K562 (cell line): ENCODE data around the gene SPDEF. TPM values are rescaled to one million over a fixed set of nuclear protein-coding genes. Genes with fewer than 3 reads are reported as not detected.
A peak's percentile ranks its signal among the peaks of the same experiment; 100 is the strongest.

Experiments
- CREB3 ChIP-seq: fragments of 450-650 bp; conservative IDR thresholded peaks from 2 replicates; pipeline ENCODE4 v1.6.1; 2016; ENCODE audit warnings: missing genetic modification characterization, low read depth, mild to moderate bottlenecking, missing compliant biosample characterization, moderate library complexity
- DEAF1 ChIP-seq: fragments of 450-650 bp; formaldehyde crosslinking; IDR thresholded peaks from 2 replicates; pipeline ENCODE4 v1.4.0; 2020; ENCODE audit warnings: mild to moderate bottlenecking, moderate library complexity
- POLR2A ChIP-seq: fragments of 450-650 bp; conservative IDR thresholded peaks from 2 replicates; pipeline ENCODE4 v1.6.1; 2016
- POLR2G ChIP-seq: fragments of 200-400 bp; formaldehyde crosslinking; IDR thresholded peaks from 2 replicates; pipeline ENCODE4 v1.6.1; 2017; ENCODE audit warnings: low read depth, mild to moderate bottlenecking, antibody characterized with exemption, low read length, moderate library complexity
- SMAD3 ChIP-seq: fragments of 450-650 bp; formaldehyde crosslinking; conservative IDR thresholded peaks from 2 replicates; pipeline ENCODE4 v1.4.0; 2020; ENCODE audit warnings: mild to moderate bottlenecking
- polyA plus RNA-seq, 8 experiments: library from polyadenylated mRNA; depleted of rRNA in 4 of 8; stranded (reverse) in 5 of 8; unstranded in 3 of 8; fragments of >200 nt; fragmentation: Nextera tagmentation in 2 of 8; fragmentation: Illumina TruSeq in 1 of 8; extraction: Ambion mirVana in 2 of 8; extraction: Trizol in 1 of 8; gene quantifications; 2 replicates each; pipeline versions ENCODE4 v1.2.1 to v1.2.3, GENCODE V29; 2011 to 2014; ENCODE audit warnings: inconsistent platforms in 1 of 8, missing spikeins in 1 of 8
- total RNA-seq, 7 experiments: library from RNA; depleted of rRNA in 6 of 7; stranded (reverse); fragments of >200 nt in 6 of 7; fragmentation: Illumina TruSeq in 2 of 7; extraction: Trizol in 2 of 7; gene quantifications; 2 replicates each; pipeline versions ENCODE4 v1.2.1 to v1.2.3, GENCODE V29; 2011 to 2021; ENCODE audit warnings: low replicate concordance in 1 of 7
- TF ChIP-seq, protein P1 (sequence below): fragments of 450-650 bp; IDR thresholded peaks from 2 replicates; pipeline ENCODE4 v1.6.1; 2016; ENCODE audit warnings: low read depth

The SPDEF gene
- total and polyA plus RNA-seq, 9 of the 15 experiments (the other 6 are each of a cell fraction or from before 2014, with no cell fraction given): 0.04 to 0.12 (median 0.11) TPM; not detected in 5

- TF ChIP-seq, protein P1, sequence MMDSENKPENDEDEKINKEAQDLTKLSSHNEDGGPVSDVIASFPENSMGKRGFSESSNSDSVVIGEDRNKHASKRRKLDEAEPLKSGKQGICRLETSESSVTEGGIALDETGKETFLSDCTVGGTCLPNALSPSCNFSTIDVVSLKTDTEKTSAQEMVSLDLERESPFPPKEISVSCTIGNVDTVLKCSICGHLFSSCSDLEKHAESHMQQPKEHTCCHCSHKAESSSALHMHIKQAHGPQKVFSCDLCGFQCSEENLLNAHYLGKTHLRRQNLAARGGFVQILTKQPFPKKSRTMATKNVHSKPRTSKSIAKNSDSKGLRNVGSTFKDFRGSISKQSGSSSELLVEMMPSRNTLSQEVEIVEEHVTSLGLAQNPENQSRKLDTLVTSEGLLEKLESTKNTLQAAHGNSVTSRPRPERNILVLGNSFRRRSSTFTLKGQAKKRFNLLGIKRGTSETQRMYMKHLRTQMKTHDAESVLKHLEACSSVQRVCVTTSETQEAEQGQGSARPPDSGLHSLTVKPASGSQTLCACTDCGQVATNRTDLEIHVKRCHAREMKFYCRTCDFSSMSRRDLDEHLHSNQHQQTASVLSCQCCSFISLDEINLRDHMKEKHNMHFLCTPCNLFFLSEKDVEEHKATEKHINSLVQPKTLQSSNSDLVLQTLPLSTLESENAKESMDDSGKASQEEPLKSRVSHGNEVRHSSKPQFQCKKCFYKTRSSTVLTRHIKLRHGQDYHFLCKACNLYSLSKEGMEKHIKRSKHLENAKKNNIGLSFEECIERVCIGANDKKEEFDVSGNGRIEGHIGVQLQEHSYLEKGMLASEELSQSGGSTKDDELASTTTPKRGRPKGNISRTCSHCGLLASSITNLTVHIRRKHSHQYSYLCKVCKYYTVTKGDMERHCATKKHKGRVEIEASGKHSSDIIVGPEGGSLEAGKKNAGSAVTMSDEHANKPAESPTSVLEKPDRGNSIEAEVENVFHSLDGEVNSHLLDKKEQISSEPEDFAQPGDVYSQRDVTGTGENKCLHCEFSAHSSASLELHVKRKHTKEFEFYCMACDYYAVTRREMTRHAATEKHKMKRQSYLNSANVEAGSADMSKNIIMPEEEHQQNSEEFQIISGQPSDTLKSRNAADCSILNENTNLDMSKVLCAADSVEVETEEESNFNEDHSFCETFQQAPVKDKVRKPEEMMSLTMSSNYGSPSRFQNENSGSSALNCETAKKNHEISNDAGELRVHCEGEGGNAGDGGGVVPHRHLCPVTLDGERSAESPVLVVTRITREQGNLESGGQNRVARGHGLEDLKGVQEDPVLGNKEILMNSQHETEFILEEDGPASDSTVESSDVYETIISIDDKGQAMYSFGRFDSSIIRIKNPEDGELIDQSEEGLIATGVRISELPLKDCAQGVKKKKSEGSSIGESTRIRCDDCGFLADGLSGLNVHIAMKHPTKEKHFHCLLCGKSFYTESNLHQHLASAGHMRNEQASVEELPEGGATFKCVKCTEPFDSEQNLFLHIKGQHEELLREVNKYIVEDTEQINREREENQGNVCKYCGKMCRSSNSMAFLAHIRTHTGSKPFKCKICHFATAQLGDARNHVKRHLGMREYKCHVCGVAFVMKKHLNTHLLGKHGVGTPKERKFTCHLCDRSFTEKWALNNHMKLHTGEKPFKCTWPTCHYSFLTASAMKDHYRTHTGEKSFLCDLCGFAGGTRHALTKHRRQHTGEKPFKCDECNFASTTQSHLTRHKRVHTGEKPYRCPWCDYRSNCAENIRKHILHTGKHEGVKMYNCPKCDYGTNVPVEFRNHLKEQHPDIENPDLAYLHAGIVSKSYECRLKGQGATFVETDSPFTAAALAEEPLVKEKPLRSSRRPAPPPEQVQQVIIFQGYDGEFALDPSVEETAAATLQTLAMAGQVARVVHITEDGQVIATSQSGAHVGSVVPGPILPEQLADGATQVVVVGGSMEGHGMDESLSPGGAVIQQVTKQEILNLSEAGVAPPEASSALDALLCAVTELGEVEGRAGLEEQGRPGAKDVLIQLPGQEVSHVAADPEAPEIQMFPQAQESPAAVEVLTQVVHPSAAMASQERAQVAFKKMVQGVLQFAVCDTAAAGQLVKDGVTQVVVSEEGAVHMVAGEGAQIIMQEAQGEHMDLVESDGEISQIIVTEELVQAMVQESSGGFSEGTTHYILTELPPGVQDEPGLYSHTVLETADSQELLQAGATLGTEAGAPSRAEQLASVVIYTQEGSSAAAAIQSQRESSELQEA: no peak
- peak; percentile 38 for TF ChIP-seq POLR2G
- no peak for TF ChIP-seq CREB3
- TF ChIP-seq SMAD3 (CRISPR knock-in tag): no peak
- no peak for TF ChIP-seq DEAF1 (CRISPR knock-in tag)
- 0 out of 2 replicates have a peak, but pooled peaks have one; percentile 22 for TF ChIP-seq POLR2A
Measured at GRCh38 chr6:34574647-34575293, 18.6 kb upstream of the SPDEF start (continued).
